ENCODE results near the gene KRT86.

DNA sequence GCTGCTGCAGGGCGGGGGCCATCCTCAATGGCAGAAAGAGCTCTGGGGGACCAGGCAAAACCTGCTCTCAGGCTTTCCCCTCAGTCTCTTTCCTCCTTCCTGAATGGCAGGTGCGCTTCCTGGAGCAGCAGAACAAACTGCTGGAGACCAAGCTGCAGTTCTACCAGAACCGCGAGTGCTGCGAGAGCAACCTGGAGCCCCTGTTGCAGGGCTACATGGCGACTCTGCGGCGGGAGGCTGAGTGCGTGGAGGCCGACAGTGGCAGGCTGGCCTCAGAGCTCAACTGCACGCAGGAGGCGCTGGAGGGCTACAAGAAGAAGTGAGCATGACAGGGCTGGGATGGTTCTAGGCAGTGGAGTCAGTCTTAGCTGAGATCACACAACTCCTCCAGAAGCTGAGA, 69.7 kb downstream of the KRT86 start:
- TF ChIP-seq, protein P1, sequence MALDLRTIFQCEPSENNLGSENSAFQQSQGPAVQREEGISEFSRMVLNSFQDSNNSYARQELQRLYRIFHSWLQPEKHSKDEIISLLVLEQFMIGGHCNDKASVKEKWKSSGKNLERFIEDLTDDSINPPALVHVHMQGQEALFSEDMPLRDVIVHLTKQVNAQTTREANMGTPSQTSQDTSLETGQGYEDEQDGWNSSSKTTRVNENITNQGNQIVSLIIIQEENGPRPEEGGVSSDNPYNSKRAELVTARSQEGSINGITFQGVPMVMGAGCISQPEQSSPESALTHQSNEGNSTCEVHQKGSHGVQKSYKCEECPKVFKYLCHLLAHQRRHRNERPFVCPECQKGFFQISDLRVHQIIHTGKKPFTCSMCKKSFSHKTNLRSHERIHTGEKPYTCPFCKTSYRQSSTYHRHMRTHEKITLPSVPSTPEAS (tag by site-specific recombination; IDR thresholded peaks at IDR 0.05) = no peak
- TF ChIP-seq ZNF501 (tag by site-specific recombination; IDR thresholded peaks at IDR 0.05) = no peak
- no peak for TF ChIP-seq ZNF585B (tag by site-specific recombination; IDR thresholded peaks at IDR 0.05)
- TF ChIP-seq, protein P2, sequence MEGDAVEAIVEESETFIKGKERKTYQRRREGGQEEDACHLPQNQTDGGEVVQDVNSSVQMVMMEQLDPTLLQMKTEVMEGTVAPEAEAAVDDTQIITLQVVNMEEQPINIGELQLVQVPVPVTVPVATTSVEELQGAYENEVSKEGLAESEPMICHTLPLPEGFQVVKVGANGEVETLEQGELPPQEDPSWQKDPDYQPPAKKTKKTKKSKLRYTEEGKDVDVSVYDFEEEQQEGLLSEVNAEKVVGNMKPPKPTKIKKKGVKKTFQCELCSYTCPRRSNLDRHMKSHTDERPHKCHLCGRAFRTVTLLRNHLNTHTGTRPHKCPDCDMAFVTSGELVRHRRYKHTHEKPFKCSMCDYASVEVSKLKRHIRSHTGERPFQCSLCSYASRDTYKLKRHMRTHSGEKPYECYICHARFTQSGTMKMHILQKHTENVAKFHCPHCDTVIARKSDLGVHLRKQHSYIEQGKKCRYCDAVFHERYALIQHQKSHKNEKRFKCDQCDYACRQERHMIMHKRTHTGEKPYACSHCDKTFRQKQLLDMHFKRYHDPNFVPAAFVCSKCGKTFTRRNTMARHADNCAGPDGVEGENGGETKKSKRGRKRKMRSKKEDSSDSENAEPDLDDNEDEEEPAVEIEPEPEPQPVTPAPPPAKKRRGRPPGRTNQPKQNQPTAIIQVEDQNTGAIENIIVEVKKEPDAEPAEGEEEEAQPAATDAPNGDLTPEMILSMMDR (tag by site-specific recombination; IDR thresholded peaks at IDR 0.05) = no peak
- no peak for TF ChIP-seq ZNF658 (tag by site-specific recombination; IDR thresholded peaks at IDR 0.05)
- no peak for TF ChIP-seq SETDB1 (IDR thresholded peaks at IDR 0.05; ENCODE audit: insufficient read length, low read length)
- no peak for TF ChIP-seq ZNF830 (tag by site-specific recombination; IDR thresholded peaks at IDR 0.05; ENCODE audit: low read depth)
